ENCODE results near the gene FCSK.
"Not testable (repeated sequence)": the region's sequence is repeated elsewhere in the genome, so short reads cannot be mapped to it uniquely, and the experiment has no call there.

Gene FCSK

GRCh38 chr16:70430667-70431536 is 23.5 kb upstream of the FCSK start:
- no peak for DNase-seq (ENCODE audit: extremely low read depth in 1 of 2, low read depth in 1 of 2)

- DNase-seq (ENCODE audit: extremely low read depth in 1 of 2, low read depth in 1 of 2) = no peak
These were observed 22.1 kb upstream of the FCSK start for GRCh38 chr16:70432356-70432722.

- DNase-seq (ENCODE audit: extremely low read depth in 1 of 2, low read depth in 1 of 2) = no peak
These were observed 21.5 kb upstream of the FCSK start for GRCh38 chr16:70432723-70433457.

- no peak for DNase-seq (ENCODE audit: extremely low read depth in 1 of 2, low read depth in 1 of 2)
These were observed 20.8 kb upstream of the FCSK start for GRCh38 chr16:70433458-70434103.

- DNase-seq (ENCODE audit: extremely low read depth in 1 of 2, low read depth in 1 of 2) = no peak
These were observed 19.7 kb upstream of the FCSK start for GRCh38 chr16:70434484-70435260.

GRCh38 chr16:70437017-70437581 is 17.3 kb upstream of the FCSK start:
- no peak for DNase-seq (ENCODE audit: extremely low read depth in 1 of 2, low read depth in 1 of 2)

- DNase-seq (ENCODE audit: extremely low read depth in 1 of 2, low read depth in 1 of 2) = no peak
These were observed 16.5 kb upstream of the FCSK start for GRCh38 chr16:70437582-70438557.

- no peak for DNase-seq (ENCODE audit: extremely low read depth in 1 of 2, low read depth in 1 of 2)
These were observed 15.8 kb upstream of the FCSK start for GRCh38 chr16:70438585-70438968.

GRCh38 chr16:70438969-70439862 is 15.2 kb upstream of the FCSK start, which contains the start of gene ST3GAL2:
ST3GAL2 (minus strand) TSS chr16:70439100; CDS start chr16:70398530, 40,570 bp downstream.
- DNase-seq (ENCODE audit: extremely low read depth in 1 of 2, low read depth in 1 of 2) = peak; percentile 89 to 92

- DNase-seq (ENCODE audit: extremely low read depth in 1 of 2, low read depth in 1 of 2) = no peak
These were observed 14.2 kb upstream of the FCSK start for GRCh38 chr16:70440009-70440692.

GRCh38 chr16:70441406-70441990 is 12.9 kb upstream of the FCSK start:
- no peak for DNase-seq (ENCODE audit: extremely low read depth in 1 of 2, low read depth in 1 of 2)

GRCh38 chr16:70442344-70442743 is 12.1 kb upstream of the FCSK start:
- no peak for DNase-seq (ENCODE audit: extremely low read depth in 1 of 2, low read depth in 1 of 2)

- no peak for DNase-seq (ENCODE audit: extremely low read depth in 1 of 2, low read depth in 1 of 2)
These were observed 9.9 kb upstream of the FCSK start for GRCh38 chr16:70444249-70445063.

- DNase-seq (ENCODE audit: extremely low read depth in 1 of 2, low read depth in 1 of 2) = no peak
These were observed 6.3 kb upstream of the FCSK start for GRCh38 chr16:70448075-70448474.

GRCh38 chr16:70450142-70451003 is 4.0 kb upstream of the FCSK start:
- not testable (repeated sequence) for DNase-seq (ENCODE audit: extremely low read depth in 1 of 2, low read depth in 1 of 2)

GRCh38 chr16:70451004-70451340 is 3.4 kb upstream of the FCSK start:
- DNase-seq (ENCODE audit: extremely low read depth in 1 of 2, low read depth in 1 of 2) = not testable (repeated sequence)
